Measurements from ENCODE around the gene FBXW11. TPM values are rescaled to one million over a fixed set of nuclear protein-coding genes. Genes with fewer than 3 reads are reported as not detected.
"Not testable (repeated sequence)": the region's sequence is repeated elsewhere in the genome, so short reads cannot be mapped to it uniquely, and the experiment has no call there.

FBXW11 gene
- total RNA-seq, 1 experiment from 2014 or later, result 95.1 TPM

GRCh38 chr5:171907725-171908343 lies 98.6 kb downstream of the FBXW11 start:
- Histone ChIP-seq H3K27ac (no peak overlapping the region), H3K27me3 (no peaks in the 10 kb centered on the region), H3K4me3 (no peak overlapping the region), H3K9me3 (replicated peaks) (no peaks in the 10 kb centered on the region), H3K36me3 (peaks cover 4% of the 10 kb centered on the region; the same call in 1 of the 2 replicates), H3K4me1 (no peaks in the 10 kb centered on the region)
- peak; percentile 43 to 76 for DNase-seq

- peaks cover 4% of the 10 kb centered on the region; the same call in 1 of the 2 replicates for H3K36me3 ChIP-seq
- H3K9me3 ChIP-seq (replicated peaks), result no peaks in the 10 kb centered on the region
- H3K27ac ChIP-seq, result no peak overlapping the region
- DNase-seq, result no peak
- no peak overlapping the region for H3K4me3 ChIP-seq
- no peaks in the 10 kb centered on the region for H3K4me1 ChIP-seq
- H3K27me3 ChIP-seq, result no peaks in the 10 kb centered on the region
These were observed 99.5 kb downstream of the FBXW11 start for GRCh38 chr5:171906703-171907590.

- DNase-seq, result no peak
- Histone ChIP-seq H3K36me3 (peaks cover 4% of the 10 kb centered on the region; the same call in 1 of the 2 replicates), H3K27me3 (no peaks in the 10 kb centered on the region), H3K4me3 (no peak overlapping the region), H3K9me3 (replicated peaks) (no peaks in the 10 kb centered on the region), H3K4me1 (no peaks in the 10 kb centered on the region), H3K27ac (no peak overlapping the region)
These were observed 100.3 kb downstream of the FBXW11 start for GRCh38 chr5:171906066-171906570.

DNA sequence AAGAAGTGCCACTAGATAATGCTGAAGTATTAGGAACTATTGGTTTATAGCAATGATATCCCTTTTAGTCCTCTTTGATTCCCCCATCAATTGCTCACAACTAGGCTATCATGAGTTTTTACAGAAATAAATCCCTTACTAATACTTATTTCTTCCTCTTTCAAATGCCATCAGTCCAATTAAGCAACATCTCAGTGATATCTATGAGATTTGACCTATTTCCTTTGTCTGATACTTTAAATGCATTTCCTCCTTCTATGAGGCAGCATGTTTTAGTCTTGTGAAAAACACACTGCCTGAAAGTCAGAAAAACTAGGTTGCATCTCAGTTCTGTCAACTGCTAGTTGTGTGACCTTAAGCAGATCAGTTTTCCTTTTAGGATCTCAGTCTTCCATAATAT lies 101.6 kb downstream of the FBXW11 start:
- Histone ChIP-seq H3K36me3 (peaks cover 4% of the 10 kb centered on the region; the same call in 1 of the 2 replicates), H3K27ac (no peak overlapping the region), H3K4me1 (no peaks in the 10 kb centered on the region), H3K4me3 (no peak overlapping the region), H3K27me3 (no peaks in the 10 kb centered on the region), H3K9me3 (replicated peaks) (no peaks in the 10 kb centered on the region)
- no peak for DNase-seq

DNA sequence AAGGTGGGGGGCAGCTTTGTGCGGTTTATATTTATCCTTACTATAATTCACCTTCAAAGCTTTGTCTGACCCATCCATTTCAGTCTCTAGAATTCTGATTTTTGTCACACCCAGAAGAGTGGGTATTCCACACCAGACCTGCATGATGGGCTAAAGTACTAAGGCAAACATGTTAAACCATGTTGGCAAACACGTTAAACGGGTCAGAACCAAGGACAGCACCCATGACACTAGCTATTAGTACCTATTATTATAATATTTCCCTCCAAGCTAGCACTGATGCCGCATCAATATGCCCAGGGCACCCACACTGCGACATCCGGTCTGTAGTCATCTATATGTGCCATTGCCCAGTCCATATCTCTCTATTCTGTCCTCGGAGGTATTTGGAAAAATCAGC lies 104.7 kb downstream of the FBXW11 start:
- Histone ChIP-seq H3K27me3 (no peaks in the 10 kb centered on the region), H3K4me1 (no peaks in the 10 kb centered on the region), H3K4me3 (no peak overlapping the region), H3K27ac (no peak overlapping the region), H3K36me3 (peaks cover 4% of the 10 kb centered on the region; the same call in 1 of the 2 replicates), H3K9me3 (replicated peaks) (no peaks in the 10 kb centered on the region)
- no peak for DNase-seq

GRCh38 chr5:171899792-171900191 lies 106.6 kb downstream of the FBXW11 start:
- Histone ChIP-seq H3K36me3 (peaks cover 6% of the 10 kb centered on the region; the same call in 1 of the 2 replicates), H3K4me3 (no peak overlapping the region), H3K27me3 (no peaks in the 10 kb centered on the region), H3K4me1 (no peaks in the 10 kb centered on the region), H3K27ac (no peak overlapping the region), H3K9me3 (replicated peaks) (no peaks in the 10 kb centered on the region)
- no peak for DNase-seq

DNA sequence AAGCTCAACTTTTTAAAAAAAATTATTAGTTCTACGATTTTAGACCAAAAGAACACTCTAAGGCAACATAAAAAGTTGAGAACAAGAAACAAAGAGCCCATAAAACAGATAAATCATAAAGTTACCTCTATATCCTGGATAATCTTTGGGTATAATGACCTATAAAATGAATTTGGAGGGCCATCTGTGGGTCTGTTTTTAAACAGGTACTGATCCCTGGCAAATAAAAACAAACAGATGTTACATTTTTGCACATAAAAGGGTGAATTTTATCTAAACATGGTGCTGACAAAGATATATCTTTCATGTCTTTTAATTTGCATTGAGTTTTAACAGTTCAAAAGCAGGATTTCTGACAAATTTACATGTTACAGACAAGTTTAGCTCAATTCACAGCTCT lies 107.6 kb downstream of the FBXW11 start:
- Histone ChIP-seq H3K9me3 (replicated peaks) (no peaks in the 10 kb centered on the region), H3K27ac (no peak overlapping the region), H3K36me3 (peaks cover 7% of the 10 kb centered on the region; the same call in 1 of the 2 replicates), H3K4me3 (no peak overlapping the region), H3K27me3 (no peaks in the 10 kb centered on the region), H3K4me1 (no peaks in the 10 kb centered on the region; the same call in 1 of the 2 replicates)
- DNase-seq, result no peak

DNA sequence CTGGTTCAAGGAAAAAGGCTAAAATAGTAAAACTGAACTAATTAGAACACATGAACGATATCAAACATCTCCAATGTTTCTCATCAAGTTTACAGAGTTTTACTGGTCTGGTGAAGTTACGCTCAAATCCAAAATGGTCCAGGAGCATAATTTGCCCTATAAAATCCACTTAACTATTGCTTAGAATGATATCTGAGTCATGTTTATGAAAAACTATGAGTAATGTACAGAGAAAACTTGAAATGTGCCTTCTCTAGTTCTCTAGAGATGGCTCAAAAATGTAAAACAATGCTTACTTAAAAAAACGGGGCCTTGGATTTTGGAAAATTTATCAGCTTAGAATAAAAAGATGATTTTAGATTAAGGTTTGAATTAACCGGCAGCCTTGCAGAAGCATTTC lies 108.1 kb downstream of the FBXW11 start:
- H3K36me3 ChIP-seq, result peaks cover 7% of the 10 kb centered on the region; the same call in 1 of the 2 replicates
- H3K27me3 ChIP-seq, result no peaks in the 10 kb centered on the region
- peaks cover 5% of the 10 kb centered on the region for H3K4me1 ChIP-seq
- no peaks in the 10 kb centered on the region for H3K9me3 ChIP-seq (replicated peaks)
- H3K4me3 ChIP-seq, result no peak overlapping the region
- DNase-seq, result no peak
- no peak overlapping the region for H3K27ac ChIP-seq

DNA sequence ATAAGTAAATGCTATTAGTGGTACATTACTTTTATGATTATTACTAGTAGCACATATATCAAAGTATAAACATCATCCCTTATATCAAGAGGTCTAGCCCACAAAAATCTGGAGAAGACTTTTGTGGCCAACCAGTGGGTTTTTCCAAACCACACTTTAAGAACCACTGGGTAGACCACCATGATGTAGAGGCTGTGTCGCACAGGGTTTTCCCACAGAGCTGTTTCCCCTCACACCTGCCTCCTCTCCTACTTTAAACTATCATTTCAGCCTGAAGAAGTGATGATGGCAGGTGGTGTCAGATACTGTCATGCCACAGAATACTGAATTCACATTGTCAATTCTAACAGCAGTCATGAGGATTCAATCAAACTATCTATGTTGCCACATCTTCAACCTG lies 109.2 kb downstream of the FBXW11 start:
- H3K36me3 ChIP-seq, result peaks cover 9% of the 10 kb centered on the region
- H3K27me3 ChIP-seq, result no peaks in the 10 kb centered on the region
- H3K27ac ChIP-seq, result no peak overlapping the region
- no peak for DNase-seq
- no peak overlapping the region for H3K4me3 ChIP-seq
- peaks cover 5% of the 10 kb centered on the region for H3K4me1 ChIP-seq
- H3K9me3 ChIP-seq (replicated peaks), result no peaks in the 10 kb centered on the region

GRCh38 chr5:171895081-171895480 lies 111.4 kb downstream of the FBXW11 start:
- Histone ChIP-seq H3K4me1 (peaks cover 5% of the 10 kb centered on the region), H3K27ac (no peak overlapping the region), H3K9me3 (replicated peaks) (no peaks in the 10 kb centered on the region), H3K36me3 (peaks cover 22% of the 10 kb centered on the region), H3K27me3 (no peaks in the 10 kb centered on the region), H3K4me3 (no peak overlapping the region)
- no peak for DNase-seq

- H3K9me3 ChIP-seq (replicated peaks), result no peaks in the 10 kb centered on the region
- no peak overlapping the region for H3K4me3 ChIP-seq
- peaks cover 5% of the 10 kb centered on the region for H3K4me1 ChIP-seq
- H3K27ac ChIP-seq, result no peak overlapping the region
- peak; percentile 31 to 46 for DNase-seq
- H3K36me3 ChIP-seq, result peaks cover 25% of the 10 kb centered on the region
- no peaks in the 10 kb centered on the region for H3K27me3 ChIP-seq
These were observed 113.0 kb downstream of the FBXW11 start for GRCh38 chr5:171893290-171893886.

GRCh38 chr5:171891595-171891994 lies 114.8 kb downstream of the FBXW11 start:
- DNase-seq, result no peak
- H3K4me1 ChIP-seq, result peaks cover 5% of the 10 kb centered on the region
- H3K27me3 ChIP-seq, result no peaks in the 10 kb centered on the region
- no peak overlapping the region for H3K27ac ChIP-seq
- peaks cover 34% of the 10 kb centered on the region for H3K36me3 ChIP-seq
- no peak overlapping the region for H3K4me3 ChIP-seq
- no peaks in the 10 kb centered on the region for H3K9me3 ChIP-seq (replicated peaks)

DNA sequence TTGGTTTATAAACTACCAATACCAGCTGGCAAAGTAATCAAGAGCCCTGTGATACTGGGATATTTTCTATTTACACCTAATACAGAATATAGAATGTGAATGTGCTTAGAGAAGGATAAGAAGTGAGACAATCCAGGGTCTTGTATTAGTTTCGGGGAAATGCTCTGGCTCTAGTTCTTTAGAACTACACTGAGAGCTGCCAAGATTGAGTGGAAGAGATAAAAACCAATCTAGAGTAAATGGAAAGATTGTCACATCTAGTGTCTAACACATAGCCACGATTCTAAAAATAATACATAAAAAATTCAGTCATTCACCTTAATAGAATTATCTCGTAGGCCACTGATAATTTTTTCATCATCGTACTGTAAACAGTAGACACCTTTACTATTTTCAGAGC lies 115.3 kb downstream of the FBXW11 start:
- H3K36me3 ChIP-seq, result peaks cover 35% of the 10 kb centered on the region
- no peak overlapping the region for H3K4me3 ChIP-seq
- no peak for DNase-seq
- H3K27me3 ChIP-seq, result no peaks in the 10 kb centered on the region
- no peak overlapping the region for H3K27ac ChIP-seq
- H3K4me1 ChIP-seq, result peaks cover 5% of the 10 kb centered on the region
- no peaks in the 10 kb centered on the region for H3K9me3 ChIP-seq (replicated peaks)

- Histone ChIP-seq H3K4me1 (no peaks in the 10 kb centered on the region), H3K9me3 (replicated peaks) (0 out of 2 replicates have a peak, but pooled peaks cover 3% of the 10 kb centered on the region), H3K36me3 (peaks cover 47% of the 10 kb centered on the region), H3K27me3 (no peaks in the 10 kb centered on the region), H3K4me3 (no peak overlapping the region), H3K27ac (no peak overlapping the region)
- no peak for DNase-seq
These were observed 118.4 kb downstream of the FBXW11 start for GRCh38 chr5:171888051-171888481.

DNA sequence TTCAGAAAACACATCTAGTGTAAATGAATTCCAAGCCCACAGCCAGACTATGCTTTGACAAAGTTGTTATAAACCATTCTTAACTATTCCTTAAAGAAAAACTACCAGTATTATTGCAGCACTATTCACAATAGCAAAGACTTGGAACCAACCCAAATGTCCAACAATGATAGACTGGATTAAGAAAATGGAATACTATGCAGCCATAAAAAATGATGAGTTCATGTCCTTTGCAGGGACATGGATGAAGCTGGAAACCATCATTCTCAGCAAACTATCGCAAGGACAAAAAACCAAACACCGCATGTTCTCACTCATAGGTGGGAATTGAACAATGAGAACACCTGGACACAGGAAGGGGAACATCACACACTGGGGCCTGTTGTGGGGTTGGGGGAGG lies 120.4 kb downstream of the FBXW11 start:
- H3K4me3 ChIP-seq; H3K9me3 ChIP-seq (replicated peaks); H3K27me3 ChIP-seq; H3K4me1 ChIP-seq; H3K27ac ChIP-seq; DNase-seq: not testable (repeated sequence)
- peaks cover 35% of the 10 kb centered on the region for H3K36me3 ChIP-seq

Data from SJCRH30 (cell line).